ENCODE data around the gene SNRPA1. TPM values are rescaled to one million over a fixed set of nuclear protein-coding genes. Genes with fewer than 3 reads are reported as not detected.

SNRPA1 gene
- total RNA-seq, 1 donor from 2014 or later: 26.8 TPM

GRCh38 chr15:101326462-101327146 lies 31.6 kb upstream of the SNRPA1 start:
- peaks cover 41% of the 10 kb centered on the region for H3K36me3 ChIP-seq
- TF ChIP-seq, protein P1, sequence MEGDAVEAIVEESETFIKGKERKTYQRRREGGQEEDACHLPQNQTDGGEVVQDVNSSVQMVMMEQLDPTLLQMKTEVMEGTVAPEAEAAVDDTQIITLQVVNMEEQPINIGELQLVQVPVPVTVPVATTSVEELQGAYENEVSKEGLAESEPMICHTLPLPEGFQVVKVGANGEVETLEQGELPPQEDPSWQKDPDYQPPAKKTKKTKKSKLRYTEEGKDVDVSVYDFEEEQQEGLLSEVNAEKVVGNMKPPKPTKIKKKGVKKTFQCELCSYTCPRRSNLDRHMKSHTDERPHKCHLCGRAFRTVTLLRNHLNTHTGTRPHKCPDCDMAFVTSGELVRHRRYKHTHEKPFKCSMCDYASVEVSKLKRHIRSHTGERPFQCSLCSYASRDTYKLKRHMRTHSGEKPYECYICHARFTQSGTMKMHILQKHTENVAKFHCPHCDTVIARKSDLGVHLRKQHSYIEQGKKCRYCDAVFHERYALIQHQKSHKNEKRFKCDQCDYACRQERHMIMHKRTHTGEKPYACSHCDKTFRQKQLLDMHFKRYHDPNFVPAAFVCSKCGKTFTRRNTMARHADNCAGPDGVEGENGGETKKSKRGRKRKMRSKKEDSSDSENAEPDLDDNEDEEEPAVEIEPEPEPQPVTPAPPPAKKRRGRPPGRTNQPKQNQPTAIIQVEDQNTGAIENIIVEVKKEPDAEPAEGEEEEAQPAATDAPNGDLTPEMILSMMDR (IDR thresholded peaks at IDR 0.05; ENCODE audit: borderline replicate concordance): no peak

GRCh38 chr15:101326026-101326315 lies 30.9 kb upstream of the SNRPA1 start:
- intact Hi-C loops (cut with micrococcal nuclease): no loop called here
- TF ChIP-seq, protein P1 (IDR thresholded peaks at IDR 0.05; ENCODE audit: borderline replicate concordance): no peak

More at GRCh38 chr15:101326462-101327146, 31.6 kb upstream of the SNRPA1 start:
- Histone ChIP-seq H3K4me3 (no peak overlapping the region), H3K9me3 (replicated peaks) (no peaks in the 10 kb centered on the region), H3K27me3 (ENCODE audit: low read depth) (no peaks in the 10 kb centered on the region), H3K27ac (replicated peaks) (no peak overlapping the region), H3K4me1 (no peaks in the 10 kb centered on the region)
- DNase-seq: no peak
- intact Hi-C loops (cut with micrococcal nuclease): no loop called here

DNA sequence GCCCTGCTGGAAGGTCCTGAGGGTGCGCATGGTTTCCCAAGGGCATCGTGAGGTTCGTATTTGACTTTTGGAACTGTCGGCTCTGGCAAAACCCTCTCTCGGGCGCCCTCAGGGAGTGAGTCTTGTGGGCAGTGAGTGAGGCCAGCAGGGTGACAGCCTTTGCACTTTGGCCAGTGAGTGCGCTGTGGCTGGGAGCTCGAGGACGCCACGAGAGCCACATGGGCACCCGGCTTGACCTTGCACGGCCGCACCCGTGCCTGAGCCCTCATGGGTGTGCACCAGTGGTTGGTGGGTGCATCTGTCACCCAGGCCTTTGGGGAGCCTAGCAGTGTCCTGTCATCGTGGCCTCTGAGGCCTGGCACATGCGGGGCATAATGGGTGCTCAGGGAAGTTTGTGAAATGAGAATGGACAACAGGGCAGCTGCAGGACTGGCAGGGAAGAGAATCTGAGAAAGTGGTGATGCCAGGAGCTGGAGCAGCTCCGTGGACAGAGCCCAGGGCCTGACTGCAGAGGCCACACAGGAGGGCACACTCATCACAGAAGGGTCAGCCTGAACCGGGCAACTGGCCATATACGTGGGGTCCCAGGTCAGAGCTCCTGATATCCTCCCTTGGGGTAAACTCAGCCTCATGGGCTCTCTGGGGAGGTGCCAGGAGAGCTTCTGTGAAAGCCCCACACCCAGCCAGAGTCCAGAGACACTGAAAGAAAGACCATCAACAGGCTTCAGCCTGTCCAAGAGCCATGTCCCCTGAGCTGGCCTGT lies 30.4 kb upstream of the SNRPA1 start:
- no peak for DNase-seq
- no peak overlapping the region for H3K27ac ChIP-seq (replicated peaks)
- H3K4me1 ChIP-seq: no peaks in the 10 kb centered on the region
- peaks cover 49% of the 10 kb centered on the region for H3K36me3 ChIP-seq
- intact Hi-C loops (cut with micrococcal nuclease): no loop called here
- H3K9me3 ChIP-seq (replicated peaks): no peaks in the 10 kb centered on the region
- no peak overlapping the region for H3K4me3 ChIP-seq
- TF ChIP-seq, protein P1 (IDR thresholded peaks at IDR 0.05; ENCODE audit: borderline replicate concordance): no peak
- no peaks in the 10 kb centered on the region for H3K27me3 ChIP-seq (ENCODE audit: low read depth)

More at GRCh38 chr15:101326026-101326315, 30.9 kb upstream of the SNRPA1 start:
- Histone ChIP-seq H3K9me3 (replicated peaks) (no peaks in the 10 kb centered on the region), H3K27ac (replicated peaks) (no peak overlapping the region), H3K27me3 (ENCODE audit: low read depth) (no peaks in the 10 kb centered on the region), H3K4me3 (no peak overlapping the region), H3K4me1 (no peaks in the 10 kb centered on the region), H3K36me3 (peaks cover 44% of the 10 kb centered on the region)
- no peak for DNase-seq

GRCh38 chr15:101324524-101325177 lies 29.6 kb upstream of the SNRPA1 start:
- Histone ChIP-seq H3K4me3 (no peak overlapping the region), H3K27me3 (ENCODE audit: low read depth) (no peaks in the 10 kb centered on the region), H3K4me1 (no peaks in the 10 kb centered on the region), H3K27ac (replicated peaks) (no peak overlapping the region), H3K9me3 (replicated peaks) (no peaks in the 10 kb centered on the region), H3K36me3 (peaks cover 52% of the 10 kb centered on the region)
- TF ChIP-seq, protein P1 (IDR thresholded peaks at IDR 0.05; ENCODE audit: borderline replicate concordance): no peak
- DNase-seq: no peak
- intact Hi-C loops (cut with micrococcal nuclease): no loop called here

DNA sequence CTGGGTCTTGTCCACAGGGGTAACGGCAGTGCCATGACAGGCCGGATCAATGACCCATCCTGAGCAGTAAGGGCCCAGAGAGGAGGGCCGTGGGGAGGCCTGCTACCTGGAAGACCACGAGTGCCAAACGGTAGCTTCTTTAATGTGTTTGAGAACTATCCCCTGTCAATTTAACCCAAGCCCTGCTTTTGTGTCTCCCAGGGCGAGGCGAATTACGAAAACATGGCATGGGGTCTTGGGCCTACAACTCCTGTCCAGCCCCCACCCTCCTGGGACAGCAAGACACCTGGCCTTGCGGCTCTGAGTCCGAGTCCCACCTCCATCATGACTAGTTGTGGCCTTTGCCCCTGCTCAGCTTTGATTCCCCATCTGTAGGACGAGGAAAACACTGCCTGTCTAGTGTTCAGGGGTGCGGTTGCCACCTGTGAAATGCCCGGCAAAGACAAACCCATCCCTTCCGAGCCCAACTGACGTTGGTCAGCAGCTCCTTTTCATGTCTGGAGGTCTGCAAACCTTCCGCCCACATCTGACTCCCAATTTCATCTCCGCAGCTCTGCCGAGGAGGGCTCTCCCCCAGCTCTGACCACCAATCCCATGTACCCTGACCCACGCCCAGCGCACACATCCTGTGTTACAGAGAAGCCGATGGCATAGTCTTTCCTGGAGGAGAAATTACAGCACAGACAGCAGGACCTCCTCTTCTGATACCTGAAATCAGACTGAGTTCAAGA lies 28.9 kb upstream of the SNRPA1 start:
- Histone ChIP-seq H3K27ac (replicated peaks) (no peak overlapping the region), H3K36me3 (peaks cover 51% of the 10 kb centered on the region), H3K4me3 (no peak overlapping the region), H3K4me1 (no peaks in the 10 kb centered on the region), H3K9me3 (replicated peaks) (no peaks in the 10 kb centered on the region), H3K27me3 (ENCODE audit: low read depth) (no peaks in the 10 kb centered on the region)
- no peak for DNase-seq
- TF ChIP-seq, protein P1 (IDR thresholded peaks at IDR 0.05; ENCODE audit: borderline replicate concordance): no peak
- intact Hi-C loops (cut with micrococcal nuclease): no loop called here

All from left ventricle myocardium inferior (tissue), 1 donor.